Thymus (tissue), 11 donors: ENCODE measurements around the gene DPP3. TPM values are rescaled to one million over a fixed set of nuclear protein-coding genes. Genes with fewer than 3 reads are reported as not detected.
A peak's percentile ranks its signal among the peaks of the same experiment; 100 is the strongest.

Source experiments
- DNase-seq, 9 donors: peaks; one replicate each; pipeline ENCODE4 v3.0.0-alpha.2; 2013; ENCODE audit warnings: low spot score in 9 of 9, low read depth in 6 of 9, missing footprints in 1 of 9
- H3K27ac ChIP-seq, 2 donors: one replicate each; pipeline ENCODE4 v1.5.1; 2013; ENCODE audit warnings: control low read depth in 1 of 2, low read depth in 1 of 2, low read length in 1 of 2, mild to moderate bottlenecking in 1 of 2, moderate library complexity in 1 of 2
- H3K27me3 ChIP-seq, 2 donors: one replicate each; pipeline ENCODE4 v1.5.1; 2013; ENCODE audit warnings: low read length in 1 of 2; ENCODE audit not compliant: control insufficient read depth in 2 of 2, insufficient read depth in 1 of 2
- H3K36me3 ChIP-seq, 2 donors: one replicate each; pipeline ENCODE4 v1.5.1; 2013; ENCODE audit warnings: low read length in 1 of 2, mild to moderate bottlenecking in 1 of 2, moderate library complexity in 1 of 2; ENCODE audit not compliant: control insufficient read depth in 2 of 2, insufficient read depth in 2 of 2
- H3K4me1 ChIP-seq, 2 donors: one replicate each; pipeline ENCODE4 v1.5.1; 2013; ENCODE audit warnings: low read length in 2 of 2; ENCODE audit not compliant: control insufficient read depth in 2 of 2, insufficient read depth in 2 of 2
- H3K4me3 ChIP-seq, 2 donors: one replicate each; pipeline ENCODE4 v1.5.1; 2013; ENCODE audit warnings: low read length in 2 of 2, control low read depth in 1 of 2, mild to moderate bottlenecking in 1 of 2
- H3K9me3 ChIP-seq, 2 donors: one replicate each; pipeline ENCODE4 v1.5.1; 2013; ENCODE audit warnings: low read length in 1 of 2, mild to moderate bottlenecking in 1 of 2; ENCODE audit not compliant: control insufficient read depth in 2 of 2, insufficient read depth in 1 of 2
- WGBS: extraction: QIAGEN DNeasy Blood & Tissue Kit; methylation state at CpG from one replicate; pipeline ENCODE4 v1.1.7; 2013; 5-methylcytosine and 5-hydroxymethylcytosine counted together
- polyA plus RNA-seq: library from polyadenylated mRNA; stranded (reverse); fragments of 200-250 nt; gene quantifications from one replicate; pipeline ENCODE4 v1.2.3, GENCODE V29; 2013
- total RNA-seq: library from RNA; stranded (reverse); fragments of 120-200 nt; gene quantifications from one replicate; pipeline ENCODE4 v1.2.4, GENCODE V29; 2013
- donor health status: healthy.

DPP3 gene
- total and polyA plus RNA-seq, 2 donors: 23.2 to 36.4 TPM

DNA sequence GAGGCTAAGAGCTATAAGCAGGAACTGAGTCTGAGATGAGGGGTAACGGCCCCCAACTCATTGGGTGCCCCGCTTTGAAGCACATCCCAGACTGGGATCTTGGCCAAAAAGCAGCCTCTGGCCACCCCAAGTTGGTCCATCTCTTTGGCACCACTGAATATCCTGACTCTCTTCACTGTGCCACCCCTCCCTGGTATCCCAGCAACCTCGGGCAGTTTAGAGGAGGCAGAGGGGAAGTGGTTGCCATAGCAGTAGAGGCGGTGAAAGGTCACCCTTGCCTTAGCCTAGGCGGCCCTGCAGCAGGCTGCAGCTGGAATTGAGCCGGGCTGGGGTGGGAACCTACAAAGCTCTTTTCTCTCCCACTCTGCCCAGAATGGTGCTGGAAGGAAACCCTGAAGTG lies 12.5 kb upstream of the DPP3 start:
- no peak overlapping the region for H3K27ac ChIP-seq
- H3K36me3 ChIP-seq: no peaks in the 10 kb centered on the region
- DNase-seq: peak in 3 of 9 donors; percentile 11 to 46 (median 17)
- peaks cover 0 to 7% of the 10 kb centered on the region in 2 donors for H3K9me3 ChIP-seq
- peaks cover 0 to 10% of the 10 kb centered on the region in 2 donors for H3K27me3 ChIP-seq
- peaks cover 6 to 30% of the 10 kb centered on the region in 2 donors for H3K4me1 ChIP-seq
- 51% methylated on average over 6 of the region's 6 CpGs for WGBS
- no peak overlapping the region for H3K4me3 ChIP-seq

DNA sequence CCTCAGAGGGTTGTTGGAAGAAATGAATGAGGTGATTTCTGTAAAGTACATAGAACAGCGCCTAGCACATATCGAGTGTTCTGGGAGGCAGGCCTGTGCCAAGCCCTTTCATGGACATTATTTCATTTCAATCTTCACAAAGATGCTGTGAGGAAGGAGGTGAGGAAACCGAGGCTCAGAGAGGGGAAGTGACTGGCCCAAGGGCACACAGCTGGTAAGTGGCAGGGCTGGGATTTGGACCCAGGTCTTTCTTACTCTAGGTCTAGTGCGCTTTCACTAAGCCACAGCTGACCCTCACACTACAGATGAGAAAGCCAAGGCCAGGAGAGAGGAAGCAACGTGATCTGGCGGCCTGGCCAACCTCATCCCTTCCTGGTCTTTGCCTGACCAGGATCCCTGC lies 11.5 kb upstream of the DPP3 start:
- WGBS: 92% methylated on average over 6 of the region's 6 CpGs
- no peak for DNase-seq
- no peak overlapping the region for H3K27ac ChIP-seq
- H3K4me1 ChIP-seq: peaks cover 6 to 30% of the 10 kb centered on the region in 2 donors
- peaks cover 0 to 2% of the 10 kb centered on the region in 2 donors for H3K36me3 ChIP-seq
- no peaks in the 10 kb centered on the region for H3K9me3 ChIP-seq
- H3K4me3 ChIP-seq: no peak overlapping the region
- peaks cover 0 to 10% of the 10 kb centered on the region in 2 donors for H3K27me3 ChIP-seq

DNA sequence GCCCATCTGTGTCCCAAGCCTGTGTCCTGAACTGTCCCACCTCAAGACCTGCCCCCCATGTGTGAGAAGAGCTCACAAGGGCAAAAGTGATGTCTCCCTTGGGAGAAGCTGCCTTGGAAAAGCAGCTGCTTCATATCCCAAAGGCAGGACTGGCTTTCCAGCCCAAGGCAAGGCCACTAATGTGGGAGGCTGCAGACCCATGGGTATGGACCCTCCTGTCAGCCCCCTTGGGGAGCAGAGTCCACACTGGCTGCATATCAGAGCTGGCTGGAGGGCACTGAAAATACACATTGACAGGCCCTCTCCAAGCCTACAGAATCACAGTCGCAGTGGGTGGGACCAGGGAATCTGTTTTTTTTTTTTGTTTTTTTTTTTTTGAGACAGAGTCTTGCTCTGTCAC lies 10.8 kb upstream of the DPP3 start:
- Histone ChIP-seq H3K9me3 (no peaks in the 10 kb centered on the region), H3K36me3 (peaks cover 0 to 2% of the 10 kb centered on the region in 2 donors), H3K4me3 (no peak overlapping the region), H3K27ac (no peak overlapping the region), H3K27me3 (peaks cover 0 to 10% of the 10 kb centered on the region in 2 donors), H3K4me1 (peaks cover 6 to 30% of the 10 kb centered on the region in 2 donors)
- DNase-seq: no peak
- WGBS: 97% methylated on average over 1 of the region's 1 CpG

GRCh38 chr11:66470015-66470414 lies 10.2 kb upstream of the DPP3 start:
- Histone ChIP-seq H3K27ac (no peak overlapping the region), H3K36me3 (peaks cover 0 to 2% of the 10 kb centered on the region in 2 donors), H3K9me3 (no peaks in the 10 kb centered on the region), H3K4me1 (peaks cover 6 to 27% of the 10 kb centered on the region in 2 donors), H3K27me3 (peaks cover 0 to 10% of the 10 kb centered on the region in 2 donors), H3K4me3 (no peak overlapping the region)
- DNase-seq: no peak
- WGBS: 97% methylated on average over 3 of the region's 3 CpGs

DNA sequence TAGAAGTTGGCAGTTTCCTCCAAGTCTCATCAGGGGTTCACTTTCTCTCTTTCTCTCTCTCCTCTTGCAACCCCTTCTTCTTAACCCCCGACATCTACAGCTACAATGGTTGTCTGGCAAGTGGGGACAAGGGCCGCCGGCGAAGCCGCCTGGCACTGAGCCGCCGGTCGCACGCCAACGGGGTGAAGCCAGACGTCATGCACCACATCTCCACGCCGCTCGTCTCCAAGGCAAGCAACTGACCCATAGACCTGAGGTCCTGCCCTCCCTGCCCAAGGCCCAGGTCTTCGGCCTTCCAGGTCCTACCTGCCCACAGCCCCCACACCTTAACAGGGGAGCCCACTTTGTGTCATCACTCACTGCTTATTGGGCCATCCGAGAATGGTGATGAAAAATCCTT lies 9.1 kb upstream of the DPP3 start:
- no peak overlapping the region for H3K4me3 ChIP-seq
- no peak overlapping the region for H3K27ac ChIP-seq
- H3K4me1 ChIP-seq: peaks cover 6 to 15% of the 10 kb centered on the region in 2 donors
- peaks cover 0 to 10% of the 10 kb centered on the region in 2 donors for H3K27me3 ChIP-seq
- H3K36me3 ChIP-seq: peaks cover 0 to 2% of the 10 kb centered on the region in 2 donors
- DNase-seq: no peak
- H3K9me3 ChIP-seq: no peaks in the 10 kb centered on the region
- 95% methylated on average over 16 of the region's 16 CpGs for WGBS

- WGBS: 98% methylated on average over 9 of the region's 9 CpGs
Measured at GRCh38 chr11:66472054-66472453, 8.2 kb upstream of the DPP3 start.

DNA sequence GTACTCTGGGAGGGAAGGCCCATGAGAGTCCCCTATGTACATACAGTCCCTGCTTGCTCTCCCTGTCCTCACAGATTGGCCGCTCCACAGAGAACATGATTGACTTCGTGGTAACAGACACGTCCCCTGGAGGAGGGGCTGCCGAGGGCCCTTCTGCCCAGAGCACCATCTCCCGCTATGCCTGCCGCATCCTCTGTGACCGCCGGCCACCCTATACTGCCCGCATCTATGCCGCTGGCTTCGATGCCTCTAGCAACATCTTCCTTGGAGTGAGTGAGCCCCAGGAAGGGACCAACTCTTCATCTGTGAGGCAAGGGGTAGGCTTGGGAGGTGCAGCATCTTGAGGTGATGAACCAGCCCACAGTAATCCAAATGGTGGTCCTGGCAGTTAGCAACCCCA lies 7.1 kb upstream of the DPP3 start:
- H3K27ac ChIP-seq: no peak overlapping the region
- H3K36me3 ChIP-seq: peaks cover 0 to 2% of the 10 kb centered on the region in 2 donors
- no peaks in the 10 kb centered on the region for H3K27me3 ChIP-seq
- no peak overlapping the region for H3K4me3 ChIP-seq
- DNase-seq: no peak
- no peaks in the 10 kb centered on the region for H3K9me3 ChIP-seq
- 98% methylated on average over 11 of the region's 11 CpGs for WGBS
- peaks cover 0 to under 1% of the 10 kb centered on the region in 2 donors for H3K4me1 ChIP-seq

More at GRCh38 chr11:66472054-66472453, 8.2 kb upstream of the DPP3 start:
- Histone ChIP-seq H3K4me3 (no peak overlapping the region), H3K27ac (no peak overlapping the region), H3K4me1 (peaks cover 6 to 11% of the 10 kb centered on the region in 2 donors), H3K27me3 (peaks cover 0 to 10% of the 10 kb centered on the region in 2 donors), H3K9me3 (no peaks in the 10 kb centered on the region), H3K36me3 (peaks cover 0 to 2% of the 10 kb centered on the region in 2 donors)
- no peak for DNase-seq

DNA sequence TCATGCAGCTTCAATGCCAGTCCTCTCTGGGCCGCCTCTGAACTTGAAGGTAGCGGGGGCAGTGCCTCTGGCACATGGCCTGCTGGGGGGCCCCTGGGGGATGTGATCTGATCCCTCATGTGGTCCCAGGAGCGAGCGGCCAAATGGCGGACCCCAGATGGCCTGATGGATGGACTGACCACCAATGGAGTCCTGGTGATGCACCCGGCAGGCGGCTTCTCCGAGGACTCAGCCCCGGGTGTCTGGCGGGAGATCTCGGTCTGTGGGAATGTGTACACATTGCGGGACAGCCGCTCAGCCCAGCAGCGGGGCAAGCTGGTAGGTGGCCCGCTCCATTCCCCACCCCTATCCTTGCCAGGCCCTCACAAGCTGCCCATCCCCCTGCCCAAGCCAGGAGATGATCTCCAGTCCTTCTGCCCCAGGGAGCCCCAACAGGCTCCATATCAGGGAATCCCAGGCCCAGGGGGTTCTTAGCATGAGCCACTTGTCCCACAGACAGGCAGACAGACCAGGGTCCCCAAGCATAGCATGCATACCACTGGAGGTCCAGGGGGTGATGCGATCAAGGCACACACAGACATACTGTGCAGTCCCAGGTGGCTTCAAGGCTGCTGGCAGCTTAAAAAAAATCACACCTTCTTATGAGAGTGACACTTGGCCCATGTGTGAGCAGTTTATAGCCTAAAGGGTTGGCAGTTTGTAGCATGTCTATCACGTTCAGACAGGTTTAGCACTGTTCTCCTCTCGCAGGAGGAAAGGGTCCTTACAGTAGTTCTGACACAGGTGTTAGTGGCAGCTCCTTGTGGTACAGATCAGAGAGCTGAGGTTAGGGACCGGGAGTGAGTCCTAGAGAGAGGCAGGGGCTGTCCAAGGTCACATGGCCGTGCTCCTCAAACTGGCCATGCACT lies 6.4 kb upstream of the DPP3 start:
- H3K27ac ChIP-seq: no peak overlapping the region
- peaks cover 0 to under 1% of the 10 kb centered on the region in 2 donors for H3K4me1 ChIP-seq
- H3K36me3 ChIP-seq: peaks cover 0 to 2% of the 10 kb centered on the region in 2 donors
- WGBS: 95% methylated on average over 20 of the region's 20 CpGs
- H3K27me3 ChIP-seq: no peaks in the 10 kb centered on the region
- H3K9me3 ChIP-seq: no peaks in the 10 kb centered on the region
- no peak for DNase-seq
- H3K4me3 ChIP-seq: no peak overlapping the region

- H3K27me3 ChIP-seq: no peaks in the 10 kb centered on the region
- peaks cover 0 to 2% of the 10 kb centered on the region in 2 donors for H3K36me3 ChIP-seq
- H3K4me3 ChIP-seq: no peak overlapping the region
- peaks cover 7 to 13% of the 10 kb centered on the region in 2 donors for H3K4me1 ChIP-seq
- no peak for DNase-seq
- no peak overlapping the region for H3K27ac ChIP-seq
- H3K9me3 ChIP-seq: no peaks in the 10 kb centered on the region
- 98% methylated on average over 44 of the region's 44 CpGs for WGBS
Measured at GRCh38 chr11:66475349-66476172, 4.7 kb upstream of the DPP3 start.
